Inflammatory macrophage treated with lipopolysaccharide for 1 hour (primary cell): ENCODE measurements around the gene RASGRF1.
"Not testable (repeated sequence)": the region's sequence is repeated elsewhere in the genome, so short reads cannot be mapped to it uniquely, and the experiment has no call there.

Experiments used
- DNase-seq, 2 donors: peaks; one replicate each; pipeline ENCODE4 v3.0.0-alpha.2; 2020 to 2022

The RASGRF1 gene, protein sequence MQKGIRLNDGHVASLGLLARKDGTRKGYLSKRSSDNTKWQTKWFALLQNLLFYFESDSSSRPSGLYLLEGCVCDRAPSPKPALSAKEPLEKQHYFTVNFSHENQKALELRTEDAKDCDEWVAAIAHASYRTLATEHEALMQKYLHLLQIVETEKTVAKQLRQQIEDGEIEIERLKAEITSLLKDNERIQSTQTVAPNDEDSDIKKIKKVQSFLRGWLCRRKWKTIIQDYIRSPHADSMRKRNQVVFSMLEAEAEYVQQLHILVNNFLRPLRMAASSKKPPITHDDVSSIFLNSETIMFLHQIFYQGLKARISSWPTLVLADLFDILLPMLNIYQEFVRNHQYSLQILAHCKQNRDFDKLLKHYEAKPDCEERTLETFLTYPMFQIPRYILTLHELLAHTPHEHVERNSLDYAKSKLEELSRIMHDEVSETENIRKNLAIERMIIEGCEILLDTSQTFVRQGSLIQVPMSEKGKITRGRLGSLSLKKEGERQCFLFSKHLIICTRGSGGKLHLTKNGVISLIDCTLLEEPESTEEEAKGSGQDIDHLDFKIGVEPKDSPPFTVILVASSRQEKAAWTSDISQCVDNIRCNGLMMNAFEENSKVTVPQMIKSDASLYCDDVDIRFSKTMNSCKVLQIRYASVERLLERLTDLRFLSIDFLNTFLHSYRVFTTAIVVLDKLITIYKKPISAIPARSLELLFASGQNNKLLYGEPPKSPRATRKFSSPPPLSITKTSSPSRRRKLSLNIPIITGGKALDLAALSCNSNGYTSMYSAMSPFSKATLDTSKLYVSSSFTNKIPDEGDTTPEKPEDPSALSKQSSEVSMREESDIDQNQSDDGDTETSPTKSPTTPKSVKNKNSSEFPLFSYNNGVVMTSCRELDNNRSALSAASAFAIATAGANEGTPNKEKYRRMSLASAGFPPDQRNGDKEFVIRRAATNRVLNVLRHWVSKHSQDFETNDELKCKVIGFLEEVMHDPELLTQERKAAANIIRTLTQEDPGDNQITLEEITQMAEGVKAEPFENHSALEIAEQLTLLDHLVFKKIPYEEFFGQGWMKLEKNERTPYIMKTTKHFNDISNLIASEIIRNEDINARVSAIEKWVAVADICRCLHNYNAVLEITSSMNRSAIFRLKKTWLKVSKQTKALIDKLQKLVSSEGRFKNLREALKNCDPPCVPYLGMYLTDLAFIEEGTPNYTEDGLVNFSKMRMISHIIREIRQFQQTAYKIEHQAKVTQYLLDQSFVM (N-terminal part only)

DNA sequence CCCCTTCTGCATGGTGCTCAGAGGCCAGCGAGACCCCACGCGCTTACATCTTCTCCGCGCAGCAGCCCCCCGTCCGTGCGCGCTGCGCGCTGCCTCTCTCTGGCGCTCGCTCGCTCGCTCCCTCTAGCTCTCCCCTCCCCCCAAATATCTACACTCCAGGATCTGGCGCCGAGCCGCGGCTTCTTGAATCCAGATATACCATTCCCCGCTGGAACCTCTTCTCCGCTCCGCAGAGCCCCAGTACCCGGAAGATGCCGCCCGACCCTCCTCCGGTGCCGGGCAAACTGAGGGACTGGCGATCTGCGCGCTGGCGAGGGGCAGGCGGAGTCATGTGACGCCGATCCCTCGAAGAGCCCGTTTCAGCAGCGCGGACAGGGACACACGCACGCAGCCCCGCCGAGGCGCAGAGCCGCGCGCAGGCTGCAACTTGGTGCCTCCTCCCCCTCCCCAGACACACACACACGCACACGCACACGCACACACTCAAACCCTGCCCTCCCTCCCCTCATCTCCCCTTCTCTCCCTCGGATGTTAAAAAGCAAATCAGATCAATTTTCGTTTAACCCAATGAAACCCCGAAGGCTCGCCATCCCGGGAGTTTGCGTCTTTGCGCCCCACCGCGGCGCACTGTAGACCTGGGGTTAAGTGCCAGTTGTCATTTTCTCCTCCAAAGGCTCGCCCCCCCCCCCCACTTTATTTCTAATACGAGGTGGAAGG, at the start of gene RASGRF1:
Gene RASGRF1, minus strand, starts transcription at position 294 of the 717 bp plus-strand sequence. Its CDS starts 282 bp downstream, at position 12.
- DNase-seq = no peak

DNA sequence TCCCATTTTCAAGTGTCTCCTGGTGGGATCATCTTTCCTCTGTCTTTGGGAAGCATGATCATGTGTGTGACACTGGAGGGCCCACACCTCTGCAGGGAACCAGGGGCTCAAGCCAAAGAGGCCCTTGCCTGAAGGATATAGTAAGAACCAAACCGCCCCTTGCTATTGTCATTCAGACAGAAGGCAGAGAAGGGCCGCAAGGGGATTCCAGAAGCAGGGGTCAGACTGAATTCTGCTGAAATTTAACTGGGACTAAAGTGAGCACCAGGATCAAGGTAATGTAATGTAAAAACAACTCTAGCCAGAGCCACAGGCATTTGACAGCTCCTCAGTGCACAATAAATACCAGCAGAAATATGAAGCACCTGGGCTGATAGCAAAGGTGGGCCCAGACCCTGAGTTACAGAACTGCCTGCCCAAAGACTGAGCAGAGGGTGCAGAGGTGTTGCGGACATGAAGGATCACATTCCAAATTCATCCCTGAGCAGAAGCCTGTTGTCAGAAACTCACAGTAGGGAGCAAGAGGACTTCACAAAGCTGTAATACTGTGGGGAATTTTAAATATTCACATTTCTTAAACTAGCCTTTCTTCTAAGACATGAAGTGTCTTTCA, 46.0 kb upstream of the RASGRF1 start:
- DNase-seq = no peak

DNA sequence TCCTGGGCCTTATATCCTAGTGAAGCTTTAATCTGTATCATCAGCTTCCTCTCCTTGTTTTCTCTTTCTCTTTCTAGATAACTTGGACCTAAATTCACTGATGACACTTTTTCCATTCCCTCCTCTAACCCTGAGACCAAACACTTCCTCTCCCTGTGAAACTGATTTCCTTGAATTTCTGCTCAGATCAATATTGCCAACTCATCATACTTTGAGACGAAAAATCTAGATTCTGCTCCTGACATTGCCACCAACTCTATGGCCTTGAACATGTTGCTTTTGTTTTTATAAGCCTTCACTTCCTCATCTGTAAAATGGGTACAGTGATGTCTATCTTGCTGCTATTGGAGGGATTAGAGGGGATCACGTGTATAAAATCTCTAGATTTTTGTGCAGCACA, 42.7 kb upstream of the RASGRF1 start:
- DNase-seq = no peak

DNA sequence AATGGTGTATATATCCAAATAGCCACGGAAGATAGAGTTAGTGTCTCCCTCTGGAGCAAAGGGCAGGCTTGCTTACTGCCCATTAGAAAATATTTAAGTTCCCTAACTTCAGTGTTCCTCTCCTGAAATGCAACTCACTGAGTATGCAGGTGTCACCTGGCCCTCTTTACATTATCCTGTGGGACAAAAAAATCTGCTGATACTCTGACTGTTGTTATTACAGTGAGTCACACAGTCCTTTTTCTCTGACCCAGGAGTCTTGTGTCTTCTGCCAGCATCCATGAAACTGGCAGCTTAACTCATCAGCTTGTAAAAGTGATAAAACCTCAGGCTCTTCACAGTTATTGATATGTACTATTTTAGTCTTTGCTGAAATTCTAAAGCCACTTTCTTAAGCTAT, 42.2 kb upstream of the RASGRF1 start:
- no peak for DNase-seq

GRCh38 chr15:79132361-79132760, 41.8 kb upstream of the RASGRF1 start:
- DNase-seq = no peak

DNA sequence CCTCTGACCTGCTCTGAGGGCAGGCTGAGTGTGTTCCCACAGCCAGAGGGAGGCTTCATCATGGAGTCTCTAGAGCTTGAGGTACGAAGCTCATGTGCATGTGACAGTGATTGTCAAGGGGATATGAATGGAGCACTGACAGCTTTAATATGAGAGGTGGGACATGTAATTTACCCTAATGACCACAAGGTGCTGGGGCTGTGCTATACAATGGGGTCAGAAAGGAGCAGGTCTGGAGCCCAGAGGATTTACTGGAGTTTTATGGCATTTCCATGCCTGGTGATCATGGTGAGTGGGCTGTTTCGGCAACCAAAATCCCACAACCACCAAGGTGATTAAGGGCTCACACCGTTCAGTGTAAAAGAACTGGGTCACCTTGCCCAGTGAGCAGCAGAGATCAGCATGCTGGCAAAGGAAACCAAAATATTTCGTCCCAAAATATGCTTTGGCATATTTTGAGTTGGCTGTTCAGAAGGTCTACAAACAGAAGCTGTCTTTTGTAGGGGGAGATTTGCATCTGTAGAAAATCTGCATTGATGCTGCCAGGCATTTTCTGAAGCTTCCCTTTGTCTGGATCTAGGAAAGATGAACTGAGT, 40.1 kb upstream of the RASGRF1 start:
- no peak for DNase-seq

- DNase-seq = no peak
Observed at GRCh38 chr15:79129235-79129634, 38.7 kb upstream of the RASGRF1 start.

DNA sequence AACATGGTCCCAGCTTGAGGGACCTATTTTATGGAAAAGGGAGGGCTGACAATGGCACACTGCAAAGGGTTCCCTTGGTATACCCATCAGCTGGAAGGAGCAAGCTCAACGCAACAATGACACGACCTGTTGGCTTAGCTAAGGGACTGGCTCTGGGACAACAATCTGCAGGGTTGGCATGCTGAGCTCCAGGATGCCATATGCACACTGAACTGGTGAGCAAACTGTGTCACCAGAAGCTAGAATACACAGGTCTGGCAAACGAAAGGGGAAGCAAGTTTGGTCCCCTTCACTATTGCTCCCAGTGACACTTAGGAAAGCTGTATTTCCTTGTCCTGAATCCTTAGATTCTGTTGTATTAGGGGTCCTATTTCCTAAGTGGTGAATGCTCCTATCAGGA, 38.0 kb upstream of the RASGRF1 start:
- DNase-seq = no peak

GRCh38 chr15:79124388-79124787, 33.8 kb upstream of the RASGRF1 start:
- DNase-seq = no peak

DNA sequence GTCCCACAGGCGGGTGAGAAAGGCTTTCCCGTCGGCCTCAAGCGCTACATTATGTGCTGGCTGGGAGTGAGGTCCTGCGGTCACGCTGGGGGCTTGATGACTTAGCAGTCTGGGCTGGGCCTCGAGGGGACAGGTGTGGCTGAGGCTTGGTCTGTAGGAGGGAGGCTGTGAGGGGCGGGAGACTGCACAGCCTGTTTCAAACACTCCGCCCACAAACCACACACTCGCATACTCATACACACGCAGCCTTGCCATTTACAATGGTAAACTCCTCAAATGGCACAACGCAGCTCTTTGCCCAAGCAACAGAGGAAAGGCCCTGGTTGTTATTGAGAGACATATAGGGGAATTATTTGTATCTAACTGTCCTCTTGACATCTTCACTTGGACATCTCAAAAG, 32.4 kb upstream of the RASGRF1 start:
- no peak for DNase-seq

DNA sequence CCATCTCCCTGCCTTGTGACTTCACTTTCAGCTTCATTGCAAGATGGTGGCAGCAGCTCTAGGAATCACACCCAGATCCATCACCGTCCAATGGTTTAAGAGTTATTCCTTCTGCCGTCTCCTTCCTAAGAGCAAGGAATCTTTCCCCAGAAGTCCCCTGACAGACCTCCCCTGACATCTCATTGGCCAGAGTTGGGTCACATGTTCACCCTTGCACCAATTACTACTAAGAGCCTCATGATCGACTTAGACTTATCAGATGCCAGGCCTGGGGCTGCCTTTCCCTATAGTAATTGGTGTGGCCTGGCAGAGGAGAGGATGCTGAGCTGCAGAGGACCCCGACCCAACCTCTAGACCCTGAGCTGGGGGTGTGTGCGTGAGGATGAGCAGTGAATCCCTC, 31.8 kb upstream of the RASGRF1 start:
- DNase-seq = no peak

GRCh38 chr15:79121571-79121970, 31.0 kb upstream of the RASGRF1 start:
- DNase-seq = no peak

DNA sequence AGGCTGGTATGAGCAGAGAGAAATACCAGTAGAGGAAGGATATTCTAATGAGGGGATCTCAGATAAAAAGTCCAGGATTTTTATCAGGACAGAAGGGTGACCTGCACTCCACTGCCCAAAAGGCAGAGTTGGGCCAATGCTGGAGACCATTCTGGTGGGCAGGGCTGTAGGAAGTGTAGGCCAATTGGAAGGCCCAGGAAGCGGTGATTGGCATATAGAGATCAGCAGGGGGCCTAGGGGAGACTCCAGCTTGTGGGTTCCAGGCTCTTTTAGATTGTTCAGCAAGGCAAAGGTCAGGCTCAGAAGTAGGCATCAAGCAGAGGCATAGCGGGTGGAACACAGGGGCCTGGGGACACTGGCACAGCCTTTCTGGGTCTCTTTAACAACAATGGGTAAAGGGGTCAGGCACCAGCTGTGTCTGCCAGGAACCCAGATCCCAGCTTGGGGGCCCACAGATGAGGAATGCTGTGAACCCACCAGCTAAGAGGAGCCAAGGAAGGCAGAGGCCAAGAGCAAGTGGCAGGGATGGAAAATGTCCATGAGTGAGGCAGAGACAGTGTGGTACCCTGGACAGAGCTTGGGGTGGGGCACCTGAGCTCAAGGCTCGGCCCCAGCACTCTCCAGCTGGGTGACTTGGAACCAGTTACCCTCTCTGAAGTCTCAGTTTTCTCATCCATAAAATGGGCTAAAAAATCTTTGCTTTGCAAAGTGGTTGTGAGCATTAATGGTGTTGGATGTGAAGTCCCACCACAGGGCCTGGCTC, 27.0 kb upstream of the RASGRF1 start:
- no peak for DNase-seq

- DNase-seq = no peak
Observed at GRCh38 chr15:79116771-79117170, 26.2 kb upstream of the RASGRF1 start.

DNA sequence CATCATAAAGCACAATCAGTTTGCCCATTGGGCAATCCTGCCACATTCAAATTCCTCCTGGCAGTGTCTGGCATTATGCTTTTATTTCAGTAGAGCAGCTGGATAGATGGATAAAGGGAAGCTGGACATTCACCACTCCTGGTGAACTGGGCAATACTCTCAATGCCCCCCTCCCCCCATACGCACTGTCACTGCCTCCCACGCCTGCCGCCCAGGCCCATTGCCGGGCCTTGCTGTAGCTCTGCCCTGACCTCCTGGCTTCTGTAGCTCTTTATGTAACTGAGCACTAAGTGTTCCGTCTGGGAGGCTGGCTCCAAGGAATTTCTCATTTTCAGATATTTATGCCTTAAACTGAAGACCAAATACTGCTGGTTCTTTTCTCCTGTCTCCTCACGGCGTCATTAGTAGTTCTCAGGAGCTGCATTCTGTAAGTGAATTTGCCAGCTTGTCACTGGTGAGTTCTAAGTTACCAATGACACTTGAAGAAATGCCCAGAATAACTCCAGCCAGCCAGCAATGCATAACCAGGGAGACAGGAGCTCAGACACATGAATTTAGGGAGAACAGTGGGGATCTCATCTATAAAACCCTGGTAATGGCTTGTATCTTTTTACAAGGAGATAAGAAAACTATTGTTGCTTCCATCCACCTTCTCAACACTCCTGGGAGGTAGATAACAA, 25.5 kb upstream of the RASGRF1 start:
- DNase-seq = no peak

DNA sequence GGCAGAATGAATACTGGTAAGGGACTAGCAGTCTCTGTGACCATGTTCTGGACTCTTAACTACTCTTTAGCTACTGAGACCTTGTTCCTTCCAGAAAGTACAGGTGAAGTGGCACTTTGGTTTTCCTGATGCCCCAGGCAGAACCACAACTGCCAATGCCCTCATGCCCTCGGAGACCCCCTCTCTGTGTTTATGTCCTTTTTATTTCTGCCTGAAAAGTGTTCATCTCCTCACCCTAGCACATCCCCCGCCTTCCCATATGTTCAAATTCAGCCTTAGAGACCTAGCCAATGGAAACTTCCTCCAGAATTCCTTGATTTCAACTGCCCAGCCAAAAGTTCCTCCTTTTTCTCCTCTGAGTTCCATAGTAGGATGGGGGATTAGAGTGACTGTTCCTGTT, 23.3 kb upstream of the RASGRF1 start:
- DNase-seq = no peak

- not testable (repeated sequence) for DNase-seq
Observed at GRCh38 chr15:79111404-79111803, 20.8 kb upstream of the RASGRF1 start.

DNA sequence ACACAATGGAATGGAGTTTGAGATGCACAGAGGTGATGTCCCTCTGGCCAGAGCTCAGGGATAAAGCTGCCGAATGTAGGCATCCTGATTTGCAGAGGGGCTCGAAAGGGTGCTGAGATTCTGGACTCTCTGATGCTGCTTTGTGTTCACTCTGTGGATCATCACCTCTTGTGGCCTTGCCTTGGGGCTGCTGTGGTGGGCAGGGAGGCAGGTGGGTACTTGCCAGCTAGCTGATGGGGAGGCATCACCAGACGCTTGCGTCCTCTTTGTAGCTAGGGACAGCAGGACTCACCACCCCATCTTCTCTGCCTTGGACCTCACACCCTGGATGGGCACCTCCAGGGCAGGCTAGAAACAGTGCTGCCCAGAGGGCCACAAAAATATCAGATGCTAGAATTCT, 14.6 kb upstream of the RASGRF1 start:
- no peak for DNase-seq

- DNase-seq = no peak
Observed at GRCh38 chr15:79102595-79102994, 12.0 kb upstream of the RASGRF1 start.

GRCh38 chr15:79101866-79102581, 11.4 kb upstream of the RASGRF1 start:
- no peak for DNase-seq
